GM21825 (cell line): ENCODE data around the gene LDLRAD4.

ENCODE experiments used
- ATAC-seq: cut with Tn5 transposase; IDR thresholded peaks from one replicate; pipeline ENCODE4 v1.9.1; 2021; ENCODE audit warnings: mild to moderate bottlenecking, moderate library complexity; ENCODE audit not compliant: unreplicated experiment

Gene LDLRAD4

DNA sequence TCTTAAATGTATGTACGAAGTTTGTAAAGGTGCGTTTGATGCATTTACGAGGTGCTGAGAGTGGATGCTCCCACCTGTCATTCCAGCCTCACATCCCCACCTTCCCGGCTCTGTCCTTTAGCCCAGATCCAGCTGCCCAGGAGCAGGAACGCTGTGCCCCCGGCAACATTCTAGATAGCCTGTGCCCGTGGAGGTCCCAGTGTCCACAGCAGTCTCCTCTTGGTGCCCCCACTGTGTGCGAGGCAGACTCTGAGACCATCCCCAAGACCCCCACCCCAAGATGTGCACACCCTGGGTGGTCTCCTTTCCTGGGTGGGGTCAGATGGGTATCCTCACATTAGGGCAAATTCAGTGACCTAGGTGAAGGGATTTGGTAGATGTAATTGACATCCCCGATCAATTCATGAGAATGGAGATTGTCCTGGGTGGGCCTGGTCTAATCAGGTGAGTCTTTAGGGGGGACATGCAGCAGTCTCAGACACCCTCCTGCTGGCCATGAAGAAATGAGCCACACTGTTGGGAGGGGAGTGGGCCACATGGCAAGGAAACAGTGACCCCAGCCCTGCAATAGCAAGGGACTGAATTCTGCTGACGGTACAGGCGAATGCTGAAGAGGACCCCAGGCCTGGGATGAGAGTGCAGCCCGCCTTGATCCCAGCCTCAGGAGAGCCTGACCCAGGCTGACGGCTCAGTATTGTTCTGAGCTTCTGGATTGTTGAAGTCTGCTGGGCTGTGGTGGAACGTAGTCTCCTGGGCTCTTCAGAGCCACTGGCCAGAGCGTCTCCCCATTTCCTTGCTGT is 304.5 kb downstream of the LDLRAD4 start:
- ATAC-seq, result no peak

DNA sequence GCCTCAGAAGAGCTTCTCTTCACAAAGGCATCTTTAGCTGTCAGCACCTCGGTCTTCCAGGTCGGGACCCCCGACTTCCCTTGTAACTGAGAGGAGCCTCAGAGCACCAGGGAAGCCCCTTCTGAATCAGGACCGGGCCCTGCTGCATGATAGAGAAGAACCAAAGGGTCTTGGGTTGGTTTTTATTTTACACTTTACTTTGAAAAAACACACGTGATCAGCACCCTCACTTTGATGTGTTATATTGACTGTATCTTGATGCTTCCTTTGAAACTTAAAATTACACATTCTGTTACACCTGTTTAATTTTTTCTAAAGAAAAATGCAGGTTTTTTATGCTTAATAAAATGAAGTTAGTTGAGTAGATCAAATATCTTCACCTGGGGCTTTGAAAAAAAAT is 305.5 kb downstream of the LDLRAD4 start:
- ATAC-seq, result no peak

DNA sequence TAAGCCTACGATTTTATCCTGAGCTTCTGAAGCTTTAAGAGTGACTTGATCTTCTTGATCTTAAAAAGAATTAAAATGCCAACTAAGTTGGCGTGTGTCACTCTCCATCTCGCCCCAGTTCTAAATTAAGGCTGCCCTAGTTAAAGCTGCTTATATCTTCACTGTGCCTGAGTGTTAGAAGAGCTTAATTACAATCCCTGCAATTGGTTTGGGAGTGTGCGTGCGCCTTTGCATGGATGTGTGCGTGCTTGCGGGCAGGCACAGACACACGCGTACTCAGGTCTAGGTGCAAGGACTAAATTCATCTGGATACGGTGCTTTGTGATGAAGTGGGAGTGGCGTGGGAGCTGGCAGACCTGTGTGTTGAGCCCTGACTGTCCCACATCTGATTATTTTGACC is 306.3 kb downstream of the LDLRAD4 start:
- no peak for ATAC-seq

DNA sequence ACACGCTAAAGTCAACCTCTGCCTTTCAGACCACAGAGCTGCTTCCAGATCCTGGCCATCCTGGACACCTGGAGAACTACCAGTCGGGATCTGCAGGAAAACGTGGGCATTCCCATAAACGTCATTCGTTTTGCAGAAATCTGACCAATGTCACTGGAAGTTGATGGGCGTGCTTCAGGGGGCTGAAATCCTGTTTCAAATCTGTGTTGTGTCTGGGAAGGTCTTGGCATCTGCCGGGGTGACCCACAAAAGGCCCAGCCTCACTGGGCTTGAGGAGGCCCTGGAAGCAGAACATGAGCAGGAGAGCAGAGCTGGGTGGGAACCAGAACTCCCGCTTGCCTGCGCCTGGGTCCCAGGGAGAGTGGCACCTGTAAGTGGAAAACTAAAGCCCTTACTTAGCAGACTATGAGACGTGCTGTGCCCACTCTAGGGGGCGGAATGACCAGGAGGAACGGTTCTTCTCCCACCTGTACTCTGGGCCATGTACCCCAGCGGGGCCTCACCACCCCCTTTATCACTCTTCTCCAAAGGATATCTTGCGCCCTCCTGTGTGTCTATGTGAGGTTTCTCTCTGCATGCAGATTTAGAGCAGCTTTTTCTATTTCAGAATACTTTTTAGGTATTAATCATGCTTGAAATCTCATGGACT is 306.9 kb downstream of the LDLRAD4 start:
- ATAC-seq, result no peak

DNA sequence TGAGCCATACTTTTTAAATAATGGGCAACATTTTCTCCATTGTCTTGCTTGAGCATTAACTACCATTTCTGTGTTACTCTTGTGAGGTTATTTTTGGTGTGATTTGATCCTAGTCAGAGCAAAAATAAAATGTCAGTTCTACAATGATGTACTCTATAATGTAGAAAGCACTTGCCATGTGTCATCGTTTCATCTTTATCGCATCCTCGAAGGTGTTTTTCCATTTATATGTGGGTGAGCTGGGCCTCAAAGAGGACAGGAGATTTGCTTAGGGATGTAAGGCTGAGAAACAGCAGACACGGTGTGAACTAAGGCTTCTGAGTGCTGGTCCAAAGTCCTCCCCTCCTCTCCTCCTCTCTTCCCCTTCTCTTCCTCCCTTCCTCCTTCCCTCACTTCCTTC is 308.0 kb downstream of the LDLRAD4 start:
- ATAC-seq, result no peak

DNA sequence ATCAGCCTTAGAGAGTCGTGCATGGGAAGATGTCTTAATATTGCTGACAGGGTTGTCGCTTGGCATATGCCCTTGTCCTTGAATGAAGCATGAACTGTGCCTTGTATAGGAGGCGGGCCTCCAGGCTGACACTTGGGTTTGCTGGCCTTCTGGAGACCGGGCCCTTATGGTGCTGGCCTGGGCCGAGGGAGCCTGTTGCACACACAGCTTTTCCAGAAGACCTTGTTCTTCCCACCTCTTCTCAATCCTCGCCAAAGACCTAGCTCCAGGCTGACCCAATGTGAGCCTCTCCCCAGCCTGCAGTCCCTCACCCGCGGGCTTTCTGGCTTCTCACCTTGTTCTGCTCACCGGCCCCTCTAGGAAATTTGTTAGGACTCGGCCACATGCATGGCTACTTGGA is 308.7 kb downstream of the LDLRAD4 start:
- no peak for ATAC-seq

DNA sequence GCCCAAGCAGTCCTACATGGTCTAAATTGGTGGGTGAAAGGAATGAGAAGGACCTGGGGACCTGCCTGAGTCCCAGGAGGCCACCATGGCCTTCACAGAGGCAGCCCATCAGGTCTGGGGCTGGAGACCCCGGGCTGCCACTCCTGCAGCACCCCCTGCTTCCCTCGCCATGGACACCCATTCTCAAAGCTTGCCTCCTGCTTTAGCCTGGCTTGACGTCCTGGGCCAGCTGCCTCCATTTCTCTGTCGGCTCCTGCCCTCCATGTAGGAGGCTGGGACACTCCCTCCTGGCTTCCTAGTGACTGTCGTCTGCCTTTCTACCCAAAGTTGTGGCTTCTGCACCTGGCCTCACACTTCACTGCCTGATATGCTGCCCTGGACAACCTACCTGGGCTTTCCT is 309.2 kb downstream of the LDLRAD4 start:
- no peak for ATAC-seq

DNA sequence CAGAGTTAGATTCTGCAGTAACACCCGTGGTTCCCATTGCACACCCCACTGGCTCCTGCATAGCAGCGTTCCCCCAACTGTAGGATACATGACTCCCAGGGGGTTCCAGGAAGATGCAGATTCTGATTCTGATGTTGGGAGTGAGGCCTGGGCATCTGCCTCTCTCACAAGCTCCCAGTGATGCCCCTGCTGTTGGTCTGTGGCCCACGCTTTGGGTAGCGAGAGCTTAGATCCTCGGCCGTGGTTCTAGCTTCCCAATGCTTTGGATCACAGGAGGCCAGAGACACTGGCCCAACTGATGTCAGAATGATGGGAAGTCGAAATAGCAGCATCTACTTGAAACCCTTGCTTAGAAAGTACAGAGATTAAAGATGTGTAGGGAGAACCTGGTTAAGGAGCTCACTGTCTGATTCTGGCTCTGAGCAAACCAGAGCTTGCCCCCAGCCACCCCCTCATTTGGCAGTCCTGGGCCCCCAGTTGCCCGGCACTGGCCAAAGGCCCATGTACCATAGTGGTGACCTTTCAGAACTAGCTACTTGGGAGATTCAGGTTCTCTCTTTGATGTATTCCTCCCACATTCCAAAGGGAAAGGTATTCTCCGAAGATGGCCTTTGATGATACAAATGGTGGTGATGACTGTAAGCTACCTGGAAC is 310.3 kb downstream of the LDLRAD4 start:
- no peak for ATAC-seq

DNA sequence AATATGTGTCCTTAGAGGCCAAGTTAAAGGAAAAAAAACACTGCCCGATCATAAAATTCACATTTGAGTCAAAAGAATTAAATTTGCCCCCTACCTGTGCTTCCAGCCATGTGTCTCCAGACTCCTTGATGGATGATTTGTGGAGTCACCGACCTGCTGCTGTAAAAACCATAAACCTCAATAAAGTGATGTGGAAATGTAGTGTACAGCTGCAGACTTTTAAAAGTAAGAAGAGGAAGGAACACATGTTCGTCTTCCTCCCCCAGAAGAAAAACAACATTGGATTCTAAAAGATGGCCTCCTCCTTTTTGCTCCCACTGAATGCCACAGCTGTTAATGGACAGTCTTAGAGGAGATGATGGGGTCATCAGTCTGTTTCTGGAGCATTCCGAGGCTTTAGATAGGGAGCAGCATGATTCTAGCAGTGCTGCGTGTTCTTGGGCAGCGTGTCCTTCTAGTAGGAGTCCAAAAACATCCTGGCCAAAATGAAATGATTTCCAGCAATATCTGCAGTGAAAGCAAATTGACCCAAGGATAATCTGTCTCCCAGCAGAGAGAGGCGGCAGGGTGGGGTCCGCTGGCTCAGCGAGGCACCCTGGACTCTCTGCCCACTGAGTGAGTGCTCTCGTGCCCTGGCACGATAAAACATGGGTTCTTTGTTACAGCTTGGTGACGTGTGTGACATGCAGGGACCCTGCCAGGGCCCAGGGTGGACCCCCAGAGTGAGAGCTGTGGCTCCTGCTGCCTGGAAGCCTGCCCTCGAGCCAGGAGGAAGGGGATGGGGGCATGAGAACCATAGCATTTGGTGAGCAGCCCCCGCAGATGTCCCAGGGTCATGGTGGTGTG is 311.7 kb downstream of the LDLRAD4 start:
- ATAC-seq, result no peak

DNA sequence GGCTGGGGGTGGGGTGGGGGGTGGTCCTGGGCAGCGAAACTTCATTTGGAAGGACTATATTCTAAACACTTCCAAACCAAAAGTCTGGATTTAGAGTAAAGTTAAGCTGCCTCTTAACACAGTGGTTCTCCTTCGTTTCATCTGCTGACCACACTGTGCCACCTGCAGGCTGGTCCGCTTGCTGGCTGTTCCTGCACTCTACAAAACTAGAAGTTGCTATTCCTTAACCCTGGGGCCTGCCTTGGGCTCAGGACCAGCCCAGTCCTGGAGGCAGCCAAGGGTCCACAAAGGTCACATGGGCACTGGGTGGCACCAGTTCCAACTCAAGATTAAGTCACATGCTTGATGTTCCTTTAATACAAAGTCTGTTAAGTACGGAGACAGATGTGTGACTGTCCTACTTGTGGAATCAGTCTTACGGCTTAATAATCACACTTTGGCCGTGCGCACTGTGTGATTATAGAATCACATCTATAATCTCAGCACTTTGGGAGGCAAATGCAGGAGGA is 312.4 kb downstream of the LDLRAD4 start:
- ATAC-seq, result no peak

DNA sequence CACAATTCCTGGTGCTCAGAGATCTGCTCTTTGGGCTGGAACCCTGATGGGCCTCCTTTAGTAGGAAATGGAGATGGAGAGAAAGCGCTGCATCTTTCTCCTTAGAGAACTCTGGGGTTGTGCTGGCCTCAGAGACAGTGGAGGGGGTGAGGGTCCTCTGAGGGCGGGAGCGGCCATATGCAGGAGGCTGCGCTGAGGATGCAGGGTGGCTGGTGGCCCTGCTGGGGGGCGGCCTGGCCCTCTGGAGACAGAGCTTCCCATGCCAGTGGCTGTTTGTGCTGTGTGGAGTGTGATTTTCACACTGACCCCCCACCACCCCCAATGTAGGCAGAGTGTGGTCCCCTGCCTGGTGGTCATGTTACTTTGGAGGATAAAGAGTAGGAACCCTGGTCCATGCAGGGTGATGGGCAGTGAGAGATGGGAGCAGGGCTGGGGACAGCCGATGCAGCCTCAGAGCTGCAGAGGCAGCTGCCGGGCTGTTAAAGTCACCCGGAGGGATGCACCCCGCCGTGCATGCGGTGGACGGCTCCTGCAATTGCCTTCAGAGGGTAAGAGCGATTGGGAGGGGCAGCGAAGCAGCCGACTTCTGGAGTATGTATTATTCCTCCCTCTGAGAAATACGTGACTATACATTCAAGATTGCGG is 313.2 kb downstream of the LDLRAD4 start:
- ATAC-seq, result no peak

DNA sequence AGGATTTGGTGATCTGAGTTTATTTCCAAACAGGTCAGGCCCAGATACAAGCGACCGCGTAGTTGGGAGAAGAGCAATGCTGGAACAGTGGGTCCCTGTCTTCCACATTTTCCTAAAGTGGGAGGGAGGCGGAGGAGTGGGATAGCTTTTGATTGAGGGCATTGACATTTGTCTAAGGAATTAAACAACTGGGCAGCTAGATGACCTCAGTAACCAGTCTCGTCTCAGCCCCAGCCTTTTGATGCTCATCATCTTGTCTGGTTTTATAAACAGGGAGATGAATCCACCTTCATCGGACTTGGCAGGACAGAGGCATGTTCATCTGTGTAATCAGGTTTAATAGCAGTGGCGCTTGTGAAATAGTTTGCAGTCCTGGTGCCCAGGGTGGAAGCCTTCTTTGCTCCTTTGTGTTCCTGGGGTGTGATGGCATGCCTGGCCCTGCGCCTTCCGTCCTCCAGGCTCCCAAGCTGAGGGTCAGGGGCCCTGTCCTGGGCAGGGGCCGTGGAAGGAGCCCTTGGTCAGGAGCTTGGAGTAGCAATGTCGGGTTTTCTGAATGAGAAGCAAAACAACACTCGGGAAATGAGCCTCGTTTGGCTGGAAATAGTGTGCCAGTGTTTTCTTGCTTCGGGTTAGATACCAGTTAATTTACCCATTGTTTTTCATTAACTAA is 314.0 kb downstream of the LDLRAD4 start:
- no peak for ATAC-seq

DNA sequence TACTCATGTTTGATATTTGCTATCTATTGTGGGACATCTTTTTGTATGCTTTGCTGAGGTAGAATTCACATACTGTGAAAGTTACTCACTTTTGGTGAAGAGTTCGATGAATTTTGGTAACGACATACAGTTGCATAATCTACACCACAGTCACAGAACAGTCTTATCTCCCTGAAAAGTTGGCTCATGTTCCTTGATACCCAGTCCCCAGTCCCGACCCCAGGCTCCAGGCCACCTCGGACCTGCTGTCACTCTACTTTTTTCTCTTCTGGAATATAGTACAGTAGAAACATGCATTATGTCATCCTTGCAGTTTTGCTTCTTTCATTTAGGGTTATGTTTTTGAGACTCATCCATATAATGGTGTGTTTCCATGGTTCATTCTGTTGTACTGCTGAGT is 316.1 kb downstream of the LDLRAD4 start:
- no peak for ATAC-seq

DNA sequence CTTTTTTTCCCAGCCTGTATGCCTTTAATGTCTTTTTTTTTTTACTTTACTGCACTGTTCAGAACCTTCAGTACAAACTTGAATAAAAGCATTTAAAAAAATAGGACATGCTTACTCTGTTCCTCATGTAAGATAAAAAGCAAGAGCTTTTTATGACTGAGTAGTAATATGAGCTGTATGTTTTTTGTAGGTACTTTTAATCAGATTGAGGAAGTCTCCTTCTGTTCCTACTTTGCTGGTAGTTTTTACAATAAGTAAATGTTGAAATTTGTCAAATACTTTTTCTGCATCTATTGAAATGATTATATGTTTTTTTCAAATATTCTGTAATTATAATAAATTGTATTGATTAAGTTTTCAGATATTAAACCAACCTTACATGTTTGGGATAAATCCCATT is 318.0 kb downstream of the LDLRAD4 start:
- no peak for ATAC-seq

DNA sequence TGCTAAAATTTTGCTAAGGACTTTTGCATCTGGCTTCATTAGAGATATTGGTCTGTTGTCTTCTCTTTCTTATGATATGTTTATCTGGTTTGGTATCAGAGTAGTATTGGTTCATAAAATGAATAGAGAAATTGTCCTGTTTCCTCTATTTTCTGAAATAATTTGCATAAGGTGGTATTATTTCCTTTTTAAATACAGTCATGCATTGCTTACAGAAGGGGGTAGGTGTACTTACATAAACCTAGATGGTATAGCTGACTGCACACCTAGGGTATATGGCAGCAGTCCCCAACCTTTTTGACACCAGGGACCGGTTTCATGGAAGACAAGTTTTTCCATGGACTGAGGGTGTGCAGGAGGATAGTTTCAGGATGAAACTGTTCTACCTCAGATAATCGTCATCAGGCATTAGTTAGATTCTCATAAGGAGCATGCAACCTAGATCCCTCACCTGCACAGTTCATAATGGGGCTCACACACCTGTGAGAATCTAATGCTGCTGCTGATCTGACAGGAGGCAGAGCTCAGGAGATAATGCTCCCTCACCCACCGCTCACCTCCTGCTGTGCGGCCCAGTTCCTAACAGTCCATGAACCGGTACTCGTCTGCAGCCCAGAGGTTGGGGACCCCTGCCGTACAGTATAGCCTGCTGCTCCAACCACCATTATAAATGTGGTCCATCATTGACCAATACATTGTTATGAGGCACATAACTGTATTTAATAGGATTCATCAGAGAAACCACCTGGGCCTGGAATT is 318.6 kb downstream of the LDLRAD4 start:
- ATAC-seq, result no peak

DNA sequence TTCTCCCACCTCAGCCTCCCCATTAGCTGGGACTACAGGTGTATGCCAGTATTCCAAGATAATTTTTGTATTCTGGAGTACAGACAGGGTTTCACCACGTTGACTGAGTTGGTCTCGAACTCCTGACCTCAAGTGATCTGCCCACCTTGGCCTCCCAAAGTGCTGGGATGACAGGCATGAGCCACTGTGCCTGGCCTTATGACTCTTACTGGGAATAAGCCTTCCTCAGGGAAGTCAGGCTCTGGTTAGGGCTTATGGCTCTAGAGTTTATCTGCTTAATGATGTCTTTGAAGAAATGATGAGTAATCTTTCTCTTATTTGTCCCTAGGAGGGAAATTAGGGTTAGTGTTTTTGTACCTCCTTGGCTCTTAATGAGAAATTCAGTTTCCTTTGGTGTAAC is 320.1 kb downstream of the LDLRAD4 start:
- no peak for ATAC-seq

DNA sequence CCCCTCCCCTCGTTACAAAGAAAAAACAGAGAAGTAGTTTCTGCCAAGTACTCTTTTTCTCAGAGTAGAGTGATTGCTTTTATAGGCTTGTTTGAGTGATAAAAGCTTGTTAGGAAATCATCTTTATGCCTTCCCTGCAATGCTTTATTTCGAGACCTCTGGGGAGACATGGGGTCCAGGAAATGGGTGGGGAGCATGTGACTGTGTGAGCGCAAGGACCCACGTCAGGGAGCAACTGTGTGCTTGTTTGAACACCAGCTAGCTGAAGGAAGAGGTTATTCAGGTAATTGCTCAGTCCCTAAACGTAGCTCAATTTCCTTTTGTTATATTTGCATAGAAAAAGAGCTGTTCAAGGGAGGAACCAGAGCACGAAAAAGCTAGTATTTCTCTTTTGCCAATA is 320.5 kb downstream of the LDLRAD4 start:
- no peak for ATAC-seq

DNA sequence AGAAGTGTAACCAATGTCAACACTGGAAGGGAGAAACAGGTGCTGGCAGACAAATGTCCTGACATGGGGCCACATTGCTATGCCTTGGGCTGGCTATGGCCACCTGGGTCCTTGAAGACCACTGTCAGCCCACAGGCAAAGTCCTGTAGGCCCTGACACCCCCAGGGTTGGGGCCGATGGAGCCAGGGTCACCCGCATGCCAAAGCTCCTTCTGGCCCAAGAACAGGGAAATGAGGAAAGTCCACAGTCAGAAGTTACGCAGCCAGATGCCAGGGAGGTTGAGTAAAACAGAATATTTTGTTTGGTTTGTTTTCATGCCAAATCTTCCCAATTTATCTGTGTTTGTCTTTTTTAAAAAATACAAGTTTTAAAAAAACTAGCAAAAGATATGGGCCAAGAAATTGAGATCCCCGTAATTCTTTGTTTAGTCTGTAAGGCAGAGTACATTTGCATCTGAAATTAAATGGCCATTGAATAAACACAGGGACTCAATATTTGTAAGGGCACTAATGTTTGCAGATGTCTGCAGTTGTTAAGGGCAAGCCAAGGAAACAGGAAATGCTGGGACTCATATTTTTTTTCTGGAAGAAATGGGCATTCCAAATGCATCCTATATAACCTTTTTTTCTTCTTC is 321.4 kb downstream of the LDLRAD4 start:
- ATAC-seq, result no peak
